HG03354 (cell line): Measurements from ENCODE around the gene SNRNP48.

Source experiments
- ATAC-seq: cut with Tn5 transposase; IDR thresholded peaks from one replicate; pipeline ENCODE4 v1.9.1; 2021; ENCODE audit warnings: mild to moderate bottlenecking; ENCODE audit not compliant: unreplicated experiment, poor library complexity, severe bottlenecking

Gene SNRNP48

GRCh38 chr6:7557652-7558051 is 32.3 kb upstream of the SNRNP48 start:
- no peak for ATAC-seq

DNA sequence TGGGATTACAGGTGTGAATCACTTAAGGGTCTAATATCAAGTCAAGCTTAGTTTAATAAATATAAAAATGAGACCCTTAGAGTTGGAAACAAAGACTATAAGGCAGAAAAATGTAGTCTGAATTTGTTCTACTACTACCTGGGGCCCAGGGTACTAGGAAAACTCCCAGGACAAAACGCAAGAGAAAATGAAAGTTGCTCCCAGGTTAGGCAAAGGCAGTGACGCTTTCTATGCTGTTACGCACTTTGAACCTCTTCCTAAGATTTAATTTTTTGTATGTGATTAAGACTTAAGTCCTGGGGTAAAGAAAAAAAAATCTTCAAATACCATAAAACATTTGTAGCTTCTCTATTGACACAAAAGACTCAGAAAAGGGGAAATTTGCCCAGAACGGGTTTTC is 31.2 kb upstream of the SNRNP48 start:
- ATAC-seq: no peak

DNA sequence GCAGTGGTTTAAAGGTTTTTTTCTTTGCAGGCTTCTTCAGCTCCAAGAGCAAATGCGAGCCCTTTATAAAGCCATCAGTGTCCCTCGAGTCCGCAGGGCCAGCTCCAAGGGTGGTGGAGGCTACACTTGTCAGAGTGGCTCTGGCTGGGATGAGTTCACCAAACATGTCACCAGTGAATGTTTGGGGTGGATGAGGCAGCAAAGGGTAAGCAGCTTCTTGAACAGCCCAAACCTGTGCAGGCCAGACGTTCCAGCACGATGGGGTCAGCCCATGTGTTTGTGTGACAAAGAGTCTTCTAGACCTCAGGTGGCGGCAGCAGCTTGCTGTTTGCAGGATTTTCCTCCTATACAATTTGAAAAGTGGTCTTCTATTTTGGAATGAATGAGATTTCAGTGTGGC is 30.8 kb upstream of the SNRNP48 start:
- ATAC-seq: no peak

DNA sequence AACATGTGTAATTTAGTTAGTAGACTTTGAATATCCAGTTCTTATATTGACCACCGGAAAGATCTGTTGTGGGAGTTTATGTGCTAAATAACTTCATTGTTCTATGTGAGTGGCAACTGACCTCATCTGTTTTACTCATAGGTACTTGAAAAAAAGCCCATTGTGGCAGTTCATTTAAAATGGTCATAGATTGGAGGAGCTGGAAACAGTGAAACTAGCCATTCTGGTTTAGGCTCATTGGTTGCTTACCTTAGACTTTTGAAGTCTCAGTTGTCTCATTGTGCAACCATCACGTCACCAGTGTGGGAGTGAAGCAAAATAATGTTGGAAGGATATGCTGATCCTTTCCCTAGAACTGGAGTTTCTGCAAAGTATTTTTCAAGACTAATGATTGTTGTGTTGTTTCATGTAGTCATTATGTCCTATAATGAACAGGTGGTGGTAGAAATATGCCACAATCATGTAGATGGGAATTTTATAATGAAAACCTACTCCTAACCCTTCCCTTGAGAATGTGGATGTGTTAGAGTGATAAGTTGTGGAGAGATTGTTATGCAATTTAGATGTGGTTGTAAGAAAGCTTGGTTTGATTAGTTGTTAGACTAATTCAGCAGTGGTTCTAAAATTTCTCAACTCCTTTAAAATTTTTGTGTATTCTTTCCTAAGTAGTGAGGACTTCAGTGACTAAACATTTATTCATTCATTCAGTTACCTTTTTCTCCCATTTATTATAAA is 30.2 kb upstream of the SNRNP48 start:
- ATAC-seq: no peak

DNA sequence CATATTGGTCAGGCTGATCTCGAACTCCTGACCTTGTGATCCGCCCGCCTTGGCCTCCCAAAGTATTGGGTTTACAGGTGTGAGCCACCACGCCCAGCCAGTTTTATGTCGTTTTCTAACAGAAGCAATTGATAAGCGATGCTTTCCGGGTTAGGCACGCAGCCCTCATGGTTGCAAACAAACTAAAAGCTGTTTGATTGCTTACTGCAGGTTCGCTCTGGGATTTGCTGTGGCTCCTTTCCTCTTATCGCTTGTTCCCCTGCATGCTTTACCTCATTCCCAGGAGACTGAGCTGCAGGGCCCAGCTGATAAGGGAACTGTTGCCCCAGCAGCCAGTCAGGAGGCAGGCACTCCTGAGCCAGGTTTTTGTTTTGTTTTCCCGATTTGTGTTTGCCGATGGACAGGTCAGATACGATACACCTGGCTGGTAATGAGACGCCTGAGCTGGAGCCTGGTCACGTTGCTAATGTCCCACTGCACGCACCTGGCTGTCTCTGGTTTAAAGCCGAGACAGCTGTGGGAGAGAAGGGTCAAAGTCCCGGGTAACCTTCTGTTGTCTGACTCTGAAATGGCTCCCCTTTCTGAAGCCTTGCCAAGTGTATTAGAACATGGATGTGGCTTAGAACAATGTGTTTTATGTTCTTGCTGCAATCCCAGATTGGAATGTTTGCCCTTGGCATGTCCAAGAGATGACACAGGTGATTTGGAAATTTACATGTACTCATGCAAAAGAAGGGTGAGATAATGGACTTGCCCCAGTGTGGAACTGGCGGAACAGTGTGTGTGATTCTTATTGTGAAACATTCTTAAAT is 28.6 kb upstream of the SNRNP48 start:
- no peak for ATAC-seq

DNA sequence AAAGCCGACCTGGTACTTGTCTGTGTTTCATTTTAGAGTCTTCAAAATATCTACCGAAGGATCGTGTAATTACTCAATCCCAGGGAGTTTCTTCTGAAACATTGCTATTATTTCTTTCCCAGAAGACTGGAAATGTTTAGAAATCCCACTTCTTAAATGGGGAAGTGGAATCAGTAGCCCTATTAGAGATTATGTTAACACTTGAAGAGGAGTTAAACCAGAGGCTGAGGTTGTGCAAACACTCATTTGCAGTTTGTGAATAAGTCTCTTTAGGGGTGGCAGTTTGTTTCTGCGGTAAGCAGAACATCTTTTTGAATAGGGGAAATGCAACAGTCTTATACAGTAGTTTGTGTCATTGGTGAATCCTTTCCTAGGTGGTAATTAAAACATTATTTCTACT is 27.2 kb upstream of the SNRNP48 start:
- ATAC-seq: no peak

DNA sequence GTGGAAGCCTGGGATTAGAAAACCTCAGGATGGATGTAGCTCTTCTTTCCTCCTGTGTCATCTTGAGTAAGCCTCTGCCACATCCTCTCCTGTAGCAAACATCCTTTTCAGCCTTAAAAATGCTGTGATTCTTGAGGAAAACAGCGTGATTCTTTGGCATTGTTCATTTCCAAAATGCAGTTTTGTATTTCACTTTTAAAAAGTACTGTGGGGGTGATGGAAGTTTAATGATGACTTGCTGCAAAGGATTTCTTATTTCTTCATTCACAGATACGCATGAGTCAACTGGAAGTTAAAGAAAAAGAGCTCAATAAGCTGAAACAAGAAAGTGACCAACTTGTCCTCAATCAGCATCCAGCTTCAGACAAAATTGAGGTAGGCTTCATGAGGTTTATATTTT is 23.9 kb upstream of the SNRNP48 start:
- ATAC-seq: no peak

- ATAC-seq: no peak
These were observed 23.3 kb upstream of the SNRNP48 start for GRCh38 chr6:7566617-7567173.

DNA sequence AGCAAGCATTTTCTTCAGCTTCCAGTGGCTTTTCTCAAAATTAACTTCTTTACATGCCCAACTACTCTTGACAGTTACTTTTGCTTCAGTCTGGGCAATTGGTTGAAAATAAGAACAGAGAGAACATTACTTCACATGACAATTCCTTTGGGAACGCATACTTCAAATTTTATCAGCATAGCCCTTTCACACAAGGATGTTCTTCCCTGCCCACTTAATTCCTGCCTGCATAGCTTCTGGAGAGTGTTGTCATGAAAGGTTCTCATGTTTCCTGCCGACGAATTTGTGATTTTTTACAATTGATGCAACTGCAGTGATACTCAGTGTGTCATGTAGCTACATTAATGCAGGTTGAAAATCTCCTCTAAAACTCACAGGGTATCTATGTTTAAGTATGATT is 22.0 kb upstream of the SNRNP48 start:
- ATAC-seq: no peak

GRCh38 chr6:7569082-7569481 is 20.9 kb upstream of the SNRNP48 start:
- ATAC-seq: no peak

DNA sequence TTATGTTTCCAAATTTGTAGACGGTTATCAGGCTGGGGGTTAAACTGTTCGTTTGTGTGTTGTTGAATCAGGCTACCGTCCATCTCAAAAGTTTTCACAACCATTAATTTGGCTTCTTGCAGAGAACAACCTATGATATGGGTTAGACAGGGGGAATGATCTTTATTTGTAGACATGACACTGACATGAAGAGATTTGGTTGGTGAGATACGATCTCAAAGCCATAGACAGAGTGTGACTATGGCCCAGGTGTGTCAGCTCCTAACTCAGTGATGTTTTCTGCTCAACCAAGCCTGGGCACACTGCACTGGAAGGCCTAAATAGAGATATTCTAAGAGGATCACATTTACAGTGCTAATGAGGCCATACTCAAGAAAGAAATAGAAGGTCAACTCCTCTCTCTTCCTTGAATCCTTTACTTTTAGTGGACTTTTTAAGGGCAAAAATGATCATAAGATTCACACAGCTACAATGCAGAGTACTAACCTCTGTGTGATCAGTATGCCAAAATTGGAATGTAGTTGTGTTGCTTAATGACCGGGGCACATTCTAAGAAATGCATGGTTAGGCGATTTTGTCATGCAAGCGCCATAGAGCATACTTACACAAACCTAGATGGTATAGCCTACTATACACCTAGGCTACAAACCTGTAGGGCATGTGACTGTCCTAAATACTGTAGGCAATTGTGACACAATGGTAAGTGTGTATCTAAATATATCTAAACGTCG is 17.6 kb upstream of the SNRNP48 start:
- no peak for ATAC-seq

DNA sequence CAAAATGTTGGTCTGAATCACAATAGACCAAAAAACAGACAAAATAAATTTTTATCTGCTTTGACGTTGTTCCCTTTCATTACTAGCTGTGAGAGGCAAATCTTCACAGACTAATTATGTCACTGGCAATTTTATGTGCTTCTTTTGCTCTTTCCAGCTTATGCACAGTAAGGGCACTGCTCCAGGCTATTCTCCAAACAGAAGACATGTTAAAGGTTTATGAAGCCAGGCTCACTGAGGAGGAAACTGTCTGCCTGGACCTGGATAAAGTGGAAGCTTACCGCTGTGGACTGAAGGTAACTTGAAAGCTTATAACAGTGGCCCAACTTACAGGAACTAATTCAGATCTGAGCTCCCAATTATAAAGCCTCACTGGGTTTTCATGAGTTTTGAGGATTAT is 15.5 kb upstream of the SNRNP48 start:
- ATAC-seq: no peak

DNA sequence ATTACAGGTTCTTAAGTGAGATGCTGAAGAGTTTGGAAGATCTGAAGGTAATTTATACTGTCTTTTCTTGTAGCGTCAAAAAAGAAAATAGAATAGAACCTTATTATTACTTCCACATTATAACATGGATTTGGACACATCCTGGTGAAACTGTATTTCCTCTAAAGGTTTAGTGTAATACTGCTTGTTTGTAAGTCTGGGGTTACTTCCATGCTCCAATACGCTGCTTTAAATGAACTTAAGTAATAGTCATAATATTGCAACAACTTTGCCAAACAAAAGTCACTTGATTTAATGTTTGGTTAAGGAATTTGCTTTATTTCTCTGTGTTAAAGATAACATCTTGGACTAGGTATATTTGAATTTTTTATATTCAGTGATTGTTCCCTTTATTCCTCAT is 11.5 kb upstream of the SNRNP48 start:
- no peak for ATAC-seq

DNA sequence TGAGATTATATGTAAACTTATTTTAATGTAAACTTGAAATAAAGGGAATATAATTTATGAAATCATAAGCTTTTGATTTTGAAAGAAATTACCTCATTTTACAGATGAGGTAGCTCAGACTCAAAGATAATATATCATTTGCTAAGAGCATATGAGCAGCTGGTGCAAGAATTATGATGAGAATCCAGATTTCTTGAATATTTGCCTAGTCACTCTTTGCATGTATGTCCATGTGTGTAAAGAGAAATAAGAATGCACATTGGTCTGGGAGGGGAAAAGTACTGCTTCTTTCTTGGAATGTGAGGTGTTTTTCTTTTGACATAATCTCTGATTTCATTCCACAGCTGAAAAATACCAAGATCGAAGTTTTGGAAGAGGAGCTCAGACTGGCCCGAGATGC is 11.1 kb upstream of the SNRNP48 start:
- no peak for ATAC-seq

GRCh38 chr6:7579851-7580250 is 10.1 kb upstream of the SNRNP48 start:
- ATAC-seq: no peak

- no peak for ATAC-seq
These were observed 9.5 kb upstream of the SNRNP48 start for GRCh38 chr6:7580537-7580926.

GRCh38 chr6:7580927-7581618 is 8.9 kb upstream of the SNRNP48 start:
- no peak for ATAC-seq

- ATAC-seq: no peak
These were observed 4.6 kb upstream of the SNRNP48 start for GRCh38 chr6:7585287-7585930.

DNA sequence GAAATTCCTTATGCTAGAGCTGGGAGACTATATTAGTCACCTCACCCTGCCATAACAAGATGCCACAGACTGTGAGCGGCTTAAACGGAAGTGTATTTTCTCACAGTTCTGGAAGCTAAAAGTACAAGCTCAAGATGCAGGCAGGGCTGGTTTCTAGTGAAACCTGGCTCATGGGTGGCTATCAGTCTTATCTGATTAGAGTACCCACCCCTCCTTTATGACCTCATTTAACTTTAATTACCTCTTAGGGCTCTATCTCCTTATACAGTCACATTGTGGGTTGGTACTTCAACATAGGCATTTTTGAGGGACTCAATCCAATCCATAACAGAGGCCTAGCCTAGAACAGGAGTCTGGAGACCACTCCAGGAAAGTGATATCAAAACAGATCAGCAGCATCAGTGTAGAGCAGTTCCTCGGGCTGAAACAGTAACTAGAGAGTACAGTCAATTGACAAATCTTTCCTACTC is 2.3 kb upstream of the SNRNP48 start:
- ATAC-seq: no peak
